SHP77 treated with DMSO at 0.1 percent for 48 hours (cell line): ENCODE measurements around the gene SIRPA.
"Not testable (repeated sequence)": the region's sequence is repeated elsewhere in the genome, so short reads cannot be mapped to it uniquely, and the experiment has no call there.

ENCODE experiments used
- DNase-seq: peaks from one replicate; lab custom pipeline; 2025; lab: John Stamatoyannopoulos, UW

Gene SIRPA

DNA sequence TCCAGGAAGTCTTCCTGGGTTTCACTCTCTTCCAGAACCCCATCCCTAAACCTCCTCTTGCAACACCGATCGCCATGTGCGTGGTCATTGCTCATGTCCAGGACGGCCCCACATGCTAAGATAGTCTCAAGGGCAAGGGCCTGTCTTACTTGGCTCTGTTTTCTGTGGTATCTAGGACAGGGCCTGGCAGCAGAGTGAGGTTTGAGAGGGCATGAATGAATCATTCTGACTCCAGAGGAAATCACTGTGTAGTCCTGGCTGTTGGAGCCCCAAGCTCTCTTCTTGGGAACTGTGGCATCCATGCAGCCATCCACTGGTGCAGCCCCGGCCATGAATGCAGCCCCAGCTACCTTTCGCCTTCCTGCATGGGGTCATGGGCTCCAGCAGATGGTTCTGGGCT lies 12.4 kb downstream of the SIRPA start:
- no peak for DNase-seq

DNA sequence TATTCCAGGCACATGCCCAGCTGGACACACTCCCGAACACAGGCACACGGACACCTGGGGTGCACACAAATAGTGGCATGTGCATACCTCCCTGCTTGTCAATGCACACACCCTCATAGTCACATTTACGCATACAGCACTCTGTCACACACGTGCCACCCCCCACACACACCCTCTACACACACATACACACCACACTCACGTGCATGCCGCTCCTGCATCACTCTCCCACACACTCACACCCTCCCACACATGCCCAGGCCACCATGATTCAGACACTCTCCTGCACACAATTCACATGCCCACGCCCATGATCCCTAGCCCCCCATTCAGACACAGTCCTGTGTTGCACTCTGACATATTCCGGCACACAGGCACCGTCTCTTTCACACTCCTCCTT lies 13.0 kb downstream of the SIRPA start:
- DNase-seq, result no peak

DNA sequence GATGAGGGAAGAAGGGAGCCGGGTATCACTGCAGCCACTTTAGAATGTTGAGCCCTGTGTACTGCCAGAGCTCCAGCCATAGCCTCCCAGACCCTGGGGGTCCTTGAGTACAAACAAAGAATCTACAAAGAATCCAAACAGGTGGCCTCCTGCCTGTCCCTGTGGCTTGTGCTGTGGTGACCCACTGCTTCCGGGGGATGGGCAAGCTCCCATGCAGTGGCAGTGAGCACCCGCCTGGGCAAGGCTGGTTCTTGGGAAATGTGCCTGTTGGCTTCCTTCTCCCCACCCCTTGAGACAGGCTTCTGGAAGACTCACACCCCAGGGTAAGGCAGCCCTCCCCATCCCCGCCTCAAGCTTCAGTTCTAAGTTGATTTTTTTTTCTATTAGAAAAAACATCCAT lies 13.9 kb downstream of the SIRPA start:
- DNase-seq, result no peak

DNA sequence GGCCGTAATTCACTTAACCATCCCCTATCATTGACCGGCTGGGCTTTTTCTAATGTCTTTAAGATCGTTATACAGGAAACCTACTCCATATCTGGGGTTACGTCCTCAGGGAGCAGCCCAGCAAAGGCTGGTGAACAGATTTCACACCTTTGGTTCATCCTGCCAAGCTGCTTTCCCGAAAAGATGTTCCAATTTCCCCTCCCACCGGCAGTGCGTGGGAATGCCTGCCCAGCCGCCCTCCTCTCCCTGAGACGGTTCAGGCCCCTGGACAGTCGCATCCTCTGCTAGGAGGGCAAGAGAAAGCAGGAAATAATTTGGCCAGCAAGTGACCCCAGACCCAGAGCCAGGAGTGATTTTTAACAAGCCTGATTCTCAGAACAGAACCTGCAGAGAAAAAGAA lies 16.3 kb downstream of the SIRPA start:
- DNase-seq, result no peak

DNA sequence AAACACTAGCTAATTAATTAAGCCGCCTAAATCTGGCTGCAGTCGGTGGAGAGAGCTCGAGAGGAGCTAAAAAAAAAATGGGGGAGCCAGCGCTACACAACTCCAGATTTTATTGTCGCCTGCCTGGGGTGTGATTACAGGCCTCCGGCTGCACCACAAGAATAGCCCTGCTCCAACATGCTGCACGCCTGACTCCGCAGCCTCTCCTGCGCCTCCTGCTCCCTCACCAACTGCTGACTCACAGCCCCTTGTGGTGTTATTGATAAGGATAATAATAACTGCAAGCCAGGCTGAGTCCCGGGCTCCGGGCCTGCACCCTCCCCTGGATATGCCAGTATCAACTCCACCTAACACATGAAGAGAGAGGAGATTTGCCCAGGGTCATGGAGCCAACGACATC lies 16.8 kb downstream of the SIRPA start:
- DNase-seq, result no peak

DNA sequence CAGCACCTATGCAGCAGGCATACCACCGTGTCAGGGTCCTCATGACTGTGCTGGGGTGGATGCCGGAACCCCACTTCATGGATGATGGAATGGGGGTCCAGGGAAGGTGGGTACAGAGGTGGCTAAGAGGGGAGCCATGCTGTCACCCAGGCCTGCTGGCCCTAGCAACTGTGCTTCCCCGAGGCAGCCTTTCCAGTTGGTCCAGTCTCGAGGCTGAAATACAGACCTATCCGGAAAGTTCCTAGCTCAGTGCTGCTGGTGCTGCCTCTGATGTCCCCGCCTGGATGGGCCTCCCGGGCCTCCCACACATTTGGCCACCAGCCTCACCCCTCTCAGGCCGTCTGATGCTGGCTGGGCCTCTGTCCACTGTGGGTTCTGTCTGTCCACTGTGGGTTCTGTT lies 17.4 kb downstream of the SIRPA start:
- DNase-seq, result no peak

DNA sequence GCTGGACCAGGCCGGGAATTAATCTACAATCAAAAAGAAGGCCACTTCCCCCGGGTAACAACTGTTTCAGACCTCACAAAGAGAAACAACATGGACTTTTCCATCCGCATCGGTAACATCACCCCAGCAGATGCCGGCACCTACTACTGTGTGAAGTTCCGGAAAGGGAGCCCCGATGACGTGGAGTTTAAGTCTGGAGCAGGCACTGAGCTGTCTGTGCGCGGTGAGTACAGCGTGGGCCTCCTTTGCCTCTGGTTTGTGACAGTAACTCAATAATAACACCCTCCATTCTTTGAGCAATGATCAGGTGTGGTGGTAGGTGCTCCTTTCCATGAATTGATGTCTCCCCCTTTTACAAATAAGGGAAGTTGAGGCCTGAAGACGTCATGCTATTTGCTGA lies 20.0 kb downstream of the SIRPA start:
- not testable (repeated sequence) for DNase-seq

DNA sequence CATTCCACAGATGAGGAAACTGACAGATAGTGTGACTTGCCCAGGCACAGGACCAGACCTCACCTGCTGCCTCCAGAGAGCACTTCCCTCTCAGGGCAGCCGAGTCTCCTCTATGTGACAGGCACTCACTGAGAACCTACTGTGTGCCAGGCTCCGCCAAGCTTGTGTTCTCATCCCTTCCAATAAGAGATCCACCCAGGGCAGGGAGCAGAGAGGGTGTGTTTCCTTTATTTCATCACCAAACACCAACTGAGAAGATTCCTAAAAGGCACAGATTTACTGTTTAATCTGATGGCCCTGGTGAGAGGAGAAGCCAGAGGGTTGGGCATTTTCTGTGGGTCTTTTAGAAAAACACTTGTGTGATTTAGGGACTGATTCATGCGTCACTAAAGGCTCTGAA lies 20.5 kb downstream of the SIRPA start:
- DNase-seq, result no peak

DNA sequence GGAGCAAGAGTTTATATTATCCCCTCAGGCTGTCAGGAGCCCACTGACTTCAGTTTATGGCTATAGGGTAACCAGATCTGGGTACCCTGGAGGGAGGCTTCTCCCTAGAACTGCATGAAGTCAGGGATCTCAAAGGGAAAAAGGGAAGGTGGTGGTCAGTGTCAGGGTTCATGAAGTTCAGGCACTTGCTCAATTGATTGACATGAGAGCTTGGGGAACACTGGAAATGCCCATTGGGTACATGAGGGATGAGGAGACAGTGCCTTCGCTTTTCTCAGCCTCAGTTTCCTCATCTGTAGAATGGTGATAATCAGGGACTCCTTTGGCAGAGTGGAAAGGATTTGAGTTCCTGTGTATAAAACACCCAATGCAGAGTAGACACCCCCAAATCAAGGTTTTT lies 22.6 kb downstream of the SIRPA start:
- DNase-seq, result no peak

DNA sequence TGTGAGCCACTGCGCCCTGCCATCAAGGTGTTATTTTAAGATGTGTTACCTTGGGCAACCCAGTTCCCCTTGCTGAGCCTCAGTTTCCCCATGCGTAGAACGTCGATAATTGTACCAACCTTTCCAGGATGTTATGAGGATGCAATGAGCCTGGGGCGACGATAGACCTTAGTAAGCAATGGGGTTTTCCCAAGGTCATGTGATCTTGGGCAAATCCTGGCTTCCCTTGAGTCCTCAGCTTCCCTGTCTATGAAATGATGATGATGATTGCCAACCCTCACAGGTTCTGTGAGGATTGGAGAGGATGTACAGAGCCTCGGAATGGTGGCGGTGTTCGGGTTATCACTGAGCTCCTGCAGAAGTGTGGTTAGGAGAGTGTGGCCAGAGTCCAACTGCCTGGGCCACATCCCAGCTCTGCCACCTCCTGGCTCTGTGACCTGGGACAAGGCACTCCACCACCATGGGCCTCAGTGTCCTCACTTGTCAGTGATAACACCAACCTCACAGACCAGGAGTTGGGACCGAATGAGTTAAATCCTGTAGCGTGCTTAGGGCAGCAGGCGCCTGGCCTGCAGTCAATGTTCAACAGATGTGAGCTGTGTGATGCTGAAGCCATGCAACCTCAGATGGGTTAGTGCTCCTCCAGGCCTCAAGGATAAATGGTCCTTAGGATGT lies 23.4 kb downstream of the SIRPA start:
- DNase-seq, result no peak

DNA sequence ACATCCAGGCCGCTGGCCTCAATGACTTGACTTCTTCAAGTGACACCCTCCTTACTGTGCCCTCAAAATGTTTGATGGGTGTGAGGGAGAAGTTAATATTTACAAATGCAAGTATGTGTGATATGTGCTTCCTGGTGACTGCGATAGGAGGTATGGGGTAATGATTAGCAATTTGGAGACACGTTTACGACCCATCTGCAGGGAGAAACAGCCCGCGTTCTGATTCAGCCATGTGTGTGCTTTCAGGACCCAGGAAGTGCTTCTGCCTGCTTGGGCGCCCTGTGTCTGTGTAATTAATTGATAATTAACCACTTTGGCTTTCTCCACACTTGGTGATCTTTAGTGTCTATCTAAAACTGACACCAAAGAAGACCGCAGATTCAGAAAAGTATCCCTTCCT lies 25.0 kb downstream of the SIRPA start:
- DNase-seq, result no peak

DNA sequence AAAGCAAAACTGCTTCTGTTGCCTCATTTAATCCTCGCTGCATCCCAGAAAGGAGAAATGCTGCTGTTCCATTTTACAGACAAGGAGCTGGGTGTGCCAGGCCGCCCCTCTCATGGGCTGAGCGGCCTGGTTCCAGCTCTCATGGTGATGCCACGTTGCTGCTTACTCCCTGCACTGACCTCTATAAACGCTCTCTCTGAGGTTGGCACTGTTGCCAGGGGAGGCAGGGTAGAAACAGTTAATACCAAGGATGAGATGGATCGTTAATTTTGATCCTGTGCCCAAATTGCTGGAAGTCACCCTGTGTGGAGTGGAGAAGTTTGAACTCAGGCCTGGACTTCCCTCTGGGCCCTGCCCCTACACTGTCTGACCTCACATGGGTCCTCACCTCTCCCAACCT lies 25.6 kb downstream of the SIRPA start:
- DNase-seq, result no peak

DNA sequence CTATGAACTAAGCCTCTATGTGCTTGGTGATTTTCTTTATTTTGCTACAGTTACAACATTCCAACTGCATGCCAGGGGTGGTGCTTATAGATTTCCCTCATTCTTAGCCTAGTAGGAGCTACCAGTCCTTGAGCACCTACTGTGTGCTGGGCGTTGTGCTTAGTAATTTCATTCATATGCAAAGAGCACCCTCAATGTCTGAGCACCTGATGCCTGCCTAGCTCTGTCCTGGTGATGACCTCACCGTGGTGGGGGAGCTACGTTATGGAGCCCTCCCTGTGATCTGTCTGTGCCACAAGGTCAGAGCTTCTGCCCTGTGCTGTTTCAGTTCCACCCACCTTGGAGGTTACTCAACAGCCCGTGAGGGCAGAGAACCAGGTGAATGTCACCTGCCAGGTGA lies 26.8 kb downstream of the SIRPA start:
- DNase-seq, result not testable (repeated sequence)

DNA sequence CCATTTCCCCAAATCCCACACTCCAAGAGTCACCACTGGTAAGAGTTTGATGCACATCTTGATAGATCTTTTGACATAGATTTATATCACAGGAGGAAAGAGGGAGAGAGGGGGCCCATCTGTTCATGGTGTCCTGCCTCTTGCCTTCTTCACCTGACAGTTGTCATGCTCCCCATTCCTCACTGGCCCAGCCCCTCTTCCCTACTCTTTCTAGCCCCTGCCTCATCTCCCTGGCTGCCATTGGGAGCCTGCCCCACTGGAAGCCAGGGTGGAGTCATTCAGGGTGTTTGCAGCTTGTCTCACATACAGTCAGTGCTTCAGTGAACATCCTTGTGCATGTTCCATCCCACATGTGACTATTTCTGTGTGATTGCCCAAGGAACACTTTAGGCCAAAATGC lies 27.6 kb downstream of the SIRPA start:
- no peak for DNase-seq

DNA sequence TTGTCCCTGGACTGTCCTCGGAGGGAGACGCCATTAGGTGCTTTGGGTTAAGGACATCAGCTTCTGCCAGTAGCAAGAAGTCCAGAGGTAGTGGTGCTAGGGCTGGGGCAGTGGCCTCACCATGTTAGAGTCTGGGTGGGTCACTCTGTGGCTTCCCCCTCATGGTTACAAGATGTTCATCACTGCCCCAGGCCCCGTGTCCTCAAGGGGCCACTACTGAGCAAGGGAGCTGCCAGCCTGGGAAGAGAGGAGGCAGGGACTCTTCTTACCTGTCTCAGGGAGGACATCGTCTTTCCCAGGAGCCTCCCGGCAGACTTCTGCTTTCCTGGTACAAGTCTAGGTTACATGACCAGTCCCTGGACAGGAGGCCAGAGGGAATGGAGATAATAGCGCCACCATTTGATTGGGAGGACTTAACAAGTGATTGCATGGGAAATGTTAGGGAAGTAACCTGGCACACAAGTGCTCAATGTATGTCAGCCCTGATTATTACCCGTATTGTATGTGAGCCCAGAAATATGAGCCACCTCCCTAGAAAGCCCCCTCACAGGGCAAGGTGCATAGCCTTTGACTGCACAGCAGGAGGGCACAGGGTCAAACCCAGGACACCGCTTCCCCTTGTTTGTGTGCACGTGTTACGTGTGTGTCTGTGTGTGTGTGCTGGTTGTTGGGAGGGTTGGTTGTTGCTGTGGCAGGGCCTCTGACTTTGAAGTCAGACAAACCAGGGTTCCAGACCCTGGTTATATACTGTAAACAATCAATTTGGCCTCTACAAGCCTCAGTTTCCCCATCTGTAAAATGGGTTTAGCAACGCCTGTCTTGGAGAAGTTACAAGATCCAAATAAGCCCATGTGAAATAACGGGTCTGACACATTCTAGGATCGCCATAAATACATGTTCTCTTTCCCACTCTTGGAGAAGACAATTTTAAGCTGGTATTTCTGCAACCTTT lies 30.0 kb downstream of the SIRPA start:
- no peak for DNase-seq

DNA sequence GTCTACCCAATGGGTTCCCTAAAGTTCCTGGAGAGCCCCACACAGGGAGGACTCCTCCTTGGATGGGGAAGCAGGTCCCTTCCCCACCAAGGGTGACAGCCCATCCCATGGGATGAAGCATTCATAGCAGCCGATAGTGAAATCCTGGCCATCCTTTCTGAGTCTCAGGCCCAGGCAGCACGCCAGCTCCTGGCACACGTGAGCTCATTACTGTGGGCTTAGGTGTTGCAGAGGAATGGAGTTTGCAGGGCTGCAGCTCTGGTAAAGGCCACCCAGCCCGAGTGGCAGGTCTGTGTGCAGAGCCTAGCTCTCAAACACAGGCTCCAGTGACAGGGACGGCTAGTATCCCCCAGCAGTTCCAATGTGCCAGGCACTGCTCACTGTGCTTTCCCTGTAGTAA lies 31.0 kb downstream of the SIRPA start:
- no peak for DNase-seq

DNA sequence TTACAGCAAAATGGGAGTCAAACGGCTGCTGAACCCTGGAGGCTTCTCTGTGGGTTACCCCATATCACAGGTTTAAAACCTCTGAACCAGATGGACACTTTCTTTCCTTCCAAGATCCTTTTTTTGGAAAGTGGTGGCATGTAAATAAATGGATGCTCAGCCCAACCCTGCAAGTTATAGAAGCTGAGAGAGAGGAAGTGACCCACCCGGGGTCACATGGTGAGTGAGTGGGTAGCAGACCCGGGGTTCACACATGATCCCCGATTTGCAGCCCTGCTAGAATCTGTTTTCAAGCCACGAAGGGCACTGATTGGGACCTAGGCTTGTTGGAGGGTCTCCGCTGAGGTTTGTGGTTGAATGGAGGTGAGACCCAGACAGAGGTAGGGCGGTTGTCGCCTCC lies 32.0 kb downstream of the SIRPA start:
- no peak for DNase-seq

DNA sequence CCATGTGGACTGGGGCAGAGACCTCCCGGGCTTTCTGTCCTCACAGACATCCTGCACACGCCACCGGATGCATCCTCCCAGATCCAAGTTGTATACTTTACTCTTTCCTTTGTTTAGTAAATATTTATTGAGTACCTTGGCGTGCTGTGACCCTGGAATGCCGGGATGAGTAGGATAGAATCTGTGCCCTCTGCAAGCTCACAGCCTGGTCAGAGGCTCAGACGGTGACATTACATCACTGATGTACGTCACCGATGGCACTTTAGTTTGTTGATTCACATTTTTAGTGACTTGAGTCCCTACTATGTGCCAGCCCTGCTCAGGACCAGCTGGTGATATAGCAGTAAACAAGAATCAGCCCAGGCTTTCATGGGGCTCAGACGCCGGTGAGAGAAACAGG lies 32.9 kb downstream of the SIRPA start:
- DNase-seq, result no peak

DNA sequence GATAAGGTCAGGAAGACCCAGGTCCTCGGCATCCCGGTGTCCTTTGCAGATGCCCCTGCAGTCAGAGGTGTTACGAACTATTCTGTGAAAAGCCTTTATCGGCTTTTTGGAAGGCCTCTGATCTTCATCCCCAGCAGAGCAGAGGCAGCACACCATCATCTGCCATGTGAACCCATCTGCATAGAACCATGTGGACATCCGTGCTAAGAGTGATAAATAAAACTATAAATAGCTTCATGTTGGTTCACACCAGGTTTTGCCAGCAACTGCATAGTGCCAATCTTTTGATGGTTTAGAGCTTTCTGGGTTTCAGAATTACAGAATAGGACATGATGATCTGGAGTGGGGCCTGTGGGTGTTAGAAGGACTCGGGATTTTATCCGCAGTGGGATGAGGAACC lies 33.6 kb downstream of the SIRPA start:
- no peak for DNase-seq

DNA sequence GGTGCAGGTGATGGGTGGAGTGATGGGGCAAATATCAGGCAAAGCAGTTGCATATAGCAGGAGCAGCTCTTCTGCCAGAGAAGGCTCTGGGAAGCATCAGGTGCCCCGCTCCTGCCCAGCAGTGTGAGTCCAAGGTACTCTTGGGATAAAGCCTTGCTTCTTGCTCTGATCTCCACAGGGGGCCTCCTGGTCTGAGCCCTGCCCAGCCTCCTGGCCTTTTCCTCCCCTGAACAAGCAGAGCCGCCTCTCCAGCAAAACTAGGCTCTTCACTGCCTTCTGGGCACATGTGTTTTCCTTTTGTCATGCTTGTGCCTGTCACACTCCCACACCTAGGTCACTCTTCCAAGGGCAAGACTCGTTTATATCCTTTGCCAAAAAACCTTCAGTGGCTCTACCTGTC lies 34.3 kb downstream of the SIRPA start:
- no peak for DNase-seq

DNA sequence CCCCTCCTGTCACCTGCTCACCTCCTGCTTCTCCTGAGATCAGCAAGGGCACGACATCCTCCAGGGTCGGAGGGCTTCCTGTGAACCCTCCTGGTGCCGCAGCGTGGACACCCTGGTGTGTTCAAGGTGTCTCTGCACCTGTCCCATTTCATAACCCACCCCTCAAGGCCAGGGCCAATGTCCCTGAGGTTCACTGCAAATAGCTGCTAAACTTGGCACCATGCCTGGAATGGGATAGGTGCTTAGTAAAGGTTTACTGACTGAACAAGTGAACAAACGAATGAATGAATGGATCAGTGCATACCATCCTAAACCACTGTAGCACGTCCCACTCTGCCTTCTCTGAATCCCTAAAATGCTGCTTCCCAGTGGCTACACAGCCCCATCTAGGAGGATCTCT lies 35.0 kb downstream of the SIRPA start:
- DNase-seq, result no peak

DNA sequence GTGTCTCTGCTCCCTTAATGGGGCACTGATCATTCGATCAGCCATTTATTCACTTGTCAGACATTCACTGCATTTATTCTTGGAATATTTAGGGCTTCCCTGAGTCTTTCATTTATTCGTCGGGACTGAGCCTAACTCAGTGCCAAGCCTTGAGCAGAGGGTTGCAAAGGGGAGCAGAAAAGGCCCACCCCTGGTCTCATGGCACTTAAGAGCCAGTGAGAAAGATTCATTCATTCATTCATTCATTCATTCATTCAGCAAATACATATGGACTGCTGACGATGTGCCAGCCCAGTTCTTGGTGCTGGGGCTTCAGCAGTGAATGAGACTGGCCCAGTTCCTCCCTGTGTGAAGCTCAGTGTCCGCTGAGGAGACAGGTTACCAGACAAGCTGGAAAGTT lies 36.6 kb downstream of the SIRPA start:
- DNase-seq, result no peak

DNA sequence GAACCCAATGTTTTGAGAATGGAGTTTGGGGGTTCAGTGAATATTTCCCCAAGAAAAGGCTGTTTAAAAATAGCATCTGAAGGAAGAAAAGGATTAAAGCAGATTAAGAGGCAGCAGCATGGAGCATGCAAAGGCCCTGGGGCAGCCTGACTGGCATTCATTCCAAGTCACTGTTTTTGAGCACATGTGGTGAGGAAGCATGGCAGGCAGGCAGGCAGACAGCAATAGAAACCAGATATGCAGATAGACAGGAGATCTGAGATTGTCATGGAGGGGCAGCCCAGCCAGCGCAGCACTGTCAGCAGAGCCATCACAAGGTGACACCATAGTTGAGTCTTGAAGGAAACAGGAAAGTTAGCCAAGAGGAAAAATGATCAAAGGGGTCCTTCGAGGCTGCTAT lies 37.8 kb downstream of the SIRPA start:
- DNase-seq, result no peak

DNA sequence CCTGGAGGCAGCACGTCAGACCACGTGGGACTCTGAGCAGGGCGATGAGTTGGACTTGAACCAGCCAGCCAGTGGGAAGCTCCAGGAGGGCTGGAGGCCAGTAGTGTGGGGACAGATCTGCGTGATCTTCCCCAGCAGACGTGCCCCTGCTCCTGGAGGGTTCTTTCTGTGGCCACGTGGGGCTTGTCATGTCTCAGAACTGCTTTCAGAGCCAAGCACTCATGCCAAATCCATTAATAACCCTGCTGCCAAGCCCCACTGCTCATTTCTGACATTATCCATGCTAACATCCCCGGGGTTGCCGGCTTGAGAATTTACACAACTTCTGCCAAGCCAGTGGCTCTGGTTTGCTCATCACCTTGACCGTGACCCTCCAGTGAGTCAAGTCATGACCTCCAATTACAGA lies 38.3 kb downstream of the SIRPA start:
- DNase-seq, result no peak
